ENCODE measurements around the gene TSSK3.

TSSK3 gene

DNA sequence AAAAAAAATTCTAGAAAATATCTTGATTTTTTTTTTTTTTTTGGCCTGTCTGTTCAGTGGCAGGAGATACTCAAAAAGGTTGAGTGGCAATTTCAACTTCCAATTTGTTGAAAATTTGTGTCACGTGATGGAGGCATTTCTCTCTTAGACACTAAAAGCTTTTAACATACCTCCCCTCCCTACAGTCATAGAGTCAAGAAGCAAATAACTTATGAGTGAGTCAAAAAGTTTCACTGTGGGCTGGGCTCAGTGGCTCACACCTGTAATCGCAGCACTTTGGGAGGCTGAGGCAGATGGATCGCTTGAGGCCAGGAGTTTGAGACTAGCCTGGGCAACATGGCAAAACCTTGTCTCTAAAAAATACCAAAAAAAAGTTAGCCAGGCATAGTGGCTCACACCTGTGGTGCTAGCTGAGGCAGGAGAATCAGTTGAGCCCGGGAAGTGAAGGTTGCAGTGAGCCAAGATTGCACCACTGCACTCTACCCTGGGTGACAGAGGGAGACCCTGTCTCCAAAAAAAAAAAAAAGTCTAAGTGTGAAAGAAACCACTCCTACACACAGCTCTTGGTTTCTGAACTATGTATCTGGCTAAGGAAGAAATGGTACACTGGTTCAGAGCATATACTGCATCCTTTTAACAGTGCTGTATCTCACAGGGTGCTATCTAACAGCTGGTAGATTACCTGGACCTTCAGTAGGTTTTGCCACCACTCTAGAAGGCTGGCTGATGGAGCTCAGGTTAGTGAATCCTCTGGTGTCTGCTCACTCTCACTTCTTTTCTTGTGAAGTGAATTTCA, 43.5 kb downstream of the TSSK3 start:
- DNase-seq = no peak

DNA sequence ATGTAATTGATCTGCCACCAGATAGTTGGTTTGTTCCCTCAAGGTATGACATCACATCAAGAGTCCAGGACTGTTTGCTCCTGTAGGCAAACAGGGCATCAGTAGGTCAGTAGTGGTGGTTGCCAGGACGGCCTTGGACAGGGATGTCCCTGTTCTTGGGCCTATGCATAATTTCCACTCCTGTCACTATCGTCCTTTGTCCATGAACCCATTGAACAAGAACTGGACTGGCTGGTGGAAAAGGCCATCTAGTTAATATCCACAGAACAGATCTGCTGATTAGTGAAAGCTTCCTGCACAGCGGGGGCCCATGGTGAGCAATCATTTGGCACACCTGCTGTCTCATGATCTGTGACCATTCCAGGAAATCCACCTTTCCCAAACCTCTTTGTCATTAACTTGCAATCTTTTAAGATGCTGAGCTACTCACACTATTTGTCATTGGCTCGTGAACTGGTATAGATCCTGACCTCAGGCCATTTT, 44.3 kb downstream of the TSSK3 start:
- no peak for DNase-seq

DNA sequence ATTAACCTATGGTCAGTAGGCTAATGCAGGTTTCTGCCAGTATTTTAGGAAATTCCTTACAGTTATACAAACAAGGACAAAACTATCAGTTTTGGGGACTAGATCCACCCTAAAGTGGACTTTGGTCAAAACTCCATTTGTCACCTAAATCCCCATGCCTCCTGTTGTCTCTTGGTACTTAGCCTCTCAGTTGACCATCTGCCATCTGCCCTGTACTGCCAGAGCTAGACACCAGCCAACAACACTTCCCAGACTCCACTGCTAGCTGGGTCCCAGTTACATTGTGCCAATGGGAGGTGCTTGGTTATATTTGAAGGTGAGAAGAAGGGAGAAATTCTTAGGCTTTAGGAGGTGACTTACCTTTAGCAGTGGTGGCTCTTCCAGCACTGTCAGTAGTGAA, 48.9 kb downstream of the TSSK3 start:
- no peak for DNase-seq

DNA sequence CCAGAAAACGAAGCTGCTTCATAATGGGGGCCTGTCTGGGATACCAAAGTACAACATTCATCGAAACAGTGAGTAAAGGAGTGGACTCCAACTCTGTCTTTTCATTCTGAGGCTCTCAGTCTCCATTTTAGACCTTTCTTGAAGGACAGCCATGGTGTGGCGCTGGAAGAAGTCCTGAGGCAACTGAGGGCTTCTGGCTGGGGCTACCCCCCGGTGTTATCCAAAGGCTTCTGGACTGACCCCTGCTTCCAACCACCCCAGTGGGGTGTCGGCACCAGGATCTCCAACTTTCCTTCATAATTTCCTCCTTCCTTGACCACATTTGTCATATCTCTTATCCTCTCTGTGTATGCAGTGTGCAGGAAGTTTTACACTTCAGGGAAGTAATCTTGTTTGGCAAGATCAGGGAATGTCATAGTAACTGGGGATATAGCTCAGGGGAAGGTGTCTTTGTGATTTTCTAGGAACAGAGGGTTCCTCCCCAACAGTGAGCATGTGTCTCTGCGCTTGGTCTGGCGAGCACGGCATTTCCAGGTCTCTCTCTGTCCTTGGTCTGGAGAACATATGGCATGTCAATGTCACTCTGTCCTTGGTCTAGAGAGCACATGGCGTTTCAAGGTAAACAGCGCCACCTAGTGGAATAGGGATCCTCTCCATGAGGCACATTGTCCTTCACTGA, 51.3 kb downstream of the TSSK3 start:
- DNase-seq = no peak

Measured in NCI-H1417 treated with DMSO at 0.1 percent for 48 hours (cell line).